ENCODE results near the gene WDR45B. TPM values are rescaled to one million over a fixed set of nuclear protein-coding genes. Genes with fewer than 3 reads are reported as not detected.
"Not testable (repeated sequence)": the region's sequence is repeated elsewhere in the genome, so short reads cannot be mapped to it uniquely, and the experiment has no call there.

WDR45B gene
- total RNA-seq, 1 experiment from 2014 or later = 174 TPM

DNA sequence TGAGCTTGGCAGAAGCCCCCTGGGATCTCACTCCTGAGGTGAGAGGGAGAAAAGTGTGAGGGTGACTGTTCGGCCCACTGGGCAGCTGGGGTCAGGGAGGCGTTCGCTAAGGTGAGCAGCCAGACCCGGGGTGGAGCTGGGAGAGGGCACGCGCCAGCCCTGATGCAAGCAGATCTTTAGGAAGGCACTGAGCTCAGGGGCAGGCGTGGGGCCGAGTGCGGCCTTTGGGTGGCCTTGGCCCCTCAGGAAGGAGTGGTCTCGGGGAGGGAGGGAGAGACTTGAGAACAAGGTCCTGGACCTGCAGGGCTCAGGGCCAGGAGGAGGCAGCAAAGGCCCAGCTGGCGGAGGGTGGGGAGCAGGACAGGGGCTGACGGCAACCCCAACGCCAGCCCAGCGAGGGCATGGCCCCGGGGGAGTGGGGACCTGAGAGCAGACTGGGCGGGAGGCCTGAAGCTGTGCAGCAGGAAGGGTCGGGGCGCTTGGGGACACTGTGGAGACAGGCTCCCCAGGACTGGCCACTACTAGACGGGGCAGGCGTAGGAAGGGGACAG is 14.5 kb upstream of the WDR45B start:
- in situ Hi-C loops (cut with HindIII; ENCODE audit: low pct_unique_long_range_greater_than_20kb, low sequenced_read_pairs) = no loop called here
- no peak for DNase-seq (ENCODE audit: low read depth)

DNA sequence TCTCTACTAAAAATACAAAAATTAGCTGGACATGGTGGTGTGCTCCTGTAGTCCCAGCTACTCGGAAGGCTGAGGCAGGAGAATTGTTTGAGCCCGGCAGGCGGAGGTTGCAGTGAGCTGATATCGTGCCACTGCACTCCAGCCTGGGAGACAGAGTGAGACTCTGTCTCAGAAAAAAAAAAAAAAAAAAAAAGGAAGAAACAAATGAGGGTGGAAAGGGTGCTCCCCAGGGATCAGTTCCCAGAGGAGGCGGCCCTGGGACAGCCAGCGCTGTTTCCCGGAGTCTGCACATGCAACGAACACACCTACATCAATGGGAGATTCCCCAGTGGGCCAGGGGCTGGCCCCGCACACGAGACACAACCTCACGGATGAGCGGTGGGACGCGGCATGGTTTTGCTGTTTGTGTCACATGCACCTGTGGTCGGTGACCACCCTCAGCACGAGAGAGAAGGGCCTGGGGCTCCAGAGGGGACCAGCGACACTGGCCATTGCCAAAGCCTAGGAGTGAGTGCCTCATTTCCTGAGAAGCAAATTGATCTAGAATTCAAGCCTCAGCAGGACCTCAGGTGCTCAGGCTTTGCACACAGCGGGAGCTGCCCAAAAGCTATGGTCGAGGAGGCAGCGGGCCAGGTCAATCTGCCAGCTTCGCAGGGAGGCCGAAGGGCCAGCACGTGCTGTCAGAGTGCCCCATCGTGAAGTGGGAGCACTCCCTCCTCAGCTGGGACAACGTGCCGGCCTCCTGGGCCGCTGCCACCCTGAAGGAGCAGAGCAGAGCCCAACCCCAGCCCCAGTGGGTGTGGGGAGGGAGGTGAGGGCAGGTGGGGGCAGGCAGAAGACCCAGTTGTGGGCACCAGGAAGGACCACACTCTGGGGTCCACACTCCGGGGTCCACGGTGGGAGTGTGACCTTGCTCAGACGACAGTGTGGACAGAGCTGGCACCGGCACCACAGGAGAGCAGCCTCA is 13.8 kb upstream of the WDR45B start:
- no peak for DNase-seq (ENCODE audit: low read depth)
- in situ Hi-C loops (cut with HindIII; ENCODE audit: low pct_unique_long_range_greater_than_20kb, low sequenced_read_pairs) = no loop called here

DNA sequence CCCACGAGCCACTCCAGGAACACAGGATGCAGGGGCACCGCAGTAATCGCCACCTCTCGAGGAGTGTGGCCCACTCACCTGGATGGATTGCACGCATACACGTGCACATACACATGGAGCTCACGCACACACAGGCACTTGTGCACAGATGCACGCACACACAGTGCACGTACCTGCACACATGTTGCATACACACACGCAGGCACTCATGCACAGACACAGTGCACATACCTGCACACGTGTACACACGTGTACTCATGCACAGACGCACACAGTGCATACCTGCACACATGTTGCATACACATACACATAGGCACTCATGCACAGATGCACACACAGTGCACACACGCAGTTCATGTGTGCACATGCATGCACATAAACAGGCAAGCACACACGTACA is 11.6 kb upstream of the WDR45B start:
- in situ Hi-C loops (cut with HindIII; ENCODE audit: low pct_unique_long_range_greater_than_20kb, low sequenced_read_pairs) = no loop called here
- DNase-seq (ENCODE audit: low read depth) = no peak

DNA sequence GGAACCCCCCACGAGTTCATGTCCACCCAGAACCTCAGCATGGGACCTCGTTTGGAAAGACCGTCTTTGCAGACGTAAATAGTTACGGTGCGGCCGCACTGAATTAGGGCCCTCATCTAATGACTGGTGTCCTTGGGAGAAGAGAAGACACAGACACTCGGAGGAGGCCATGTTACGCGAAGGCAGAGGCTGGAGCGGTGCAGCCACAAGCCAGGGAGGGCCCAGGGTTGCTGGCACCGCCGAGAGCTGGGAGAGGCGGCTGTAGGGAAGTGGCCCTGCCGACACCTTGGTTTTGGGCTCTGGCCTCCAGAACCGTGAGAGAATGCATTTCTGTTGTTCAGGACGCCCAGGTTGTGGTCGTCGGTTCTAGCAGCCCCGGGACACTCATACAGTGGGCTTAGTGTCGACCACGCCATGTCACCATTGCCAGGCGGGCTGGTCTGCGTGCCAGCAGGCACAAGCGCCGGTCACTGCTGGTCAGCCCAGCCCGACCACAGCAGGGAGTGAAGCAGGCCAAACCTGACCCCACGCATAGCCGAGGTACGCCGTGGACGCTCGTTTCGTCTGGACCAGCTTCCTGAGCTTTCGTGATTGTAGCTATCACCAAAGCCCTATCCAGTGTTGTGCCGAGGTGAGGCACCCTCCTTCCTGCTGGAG is 10.7 kb upstream of the WDR45B start:
- in situ Hi-C loops (cut with HindIII; ENCODE audit: low pct_unique_long_range_greater_than_20kb, low sequenced_read_pairs) = no loop called here

DNA sequence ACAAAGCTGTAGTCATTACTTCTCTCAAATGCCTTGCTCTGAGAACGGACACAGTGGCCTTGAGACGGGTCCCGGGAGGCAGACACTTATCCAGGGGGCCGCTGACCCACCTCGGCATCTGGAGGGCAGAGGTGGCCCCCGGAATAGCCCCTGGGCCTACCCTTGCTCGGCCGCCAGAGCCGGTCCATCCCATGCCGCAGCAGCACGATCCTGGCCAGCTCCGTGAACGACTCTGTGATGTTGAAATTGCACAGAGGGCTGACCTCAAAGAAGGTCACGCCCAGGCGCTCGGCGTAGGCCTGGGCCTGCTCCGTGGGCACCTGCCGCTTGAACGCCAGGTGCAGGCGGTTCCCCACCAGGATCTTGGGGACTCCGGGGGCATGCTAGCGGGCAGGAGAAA is 10.1 kb upstream of the WDR45B start:
- in situ Hi-C loops (cut with HindIII; ENCODE audit: low pct_unique_long_range_greater_than_20kb, low sequenced_read_pairs) = no loop called here
- DNase-seq (ENCODE audit: low read depth) = no peak

More for the DNA sequence above, 10.7 kb upstream of the WDR45B start:
- DNase-seq (ENCODE audit: low read depth) = no peak

DNA sequence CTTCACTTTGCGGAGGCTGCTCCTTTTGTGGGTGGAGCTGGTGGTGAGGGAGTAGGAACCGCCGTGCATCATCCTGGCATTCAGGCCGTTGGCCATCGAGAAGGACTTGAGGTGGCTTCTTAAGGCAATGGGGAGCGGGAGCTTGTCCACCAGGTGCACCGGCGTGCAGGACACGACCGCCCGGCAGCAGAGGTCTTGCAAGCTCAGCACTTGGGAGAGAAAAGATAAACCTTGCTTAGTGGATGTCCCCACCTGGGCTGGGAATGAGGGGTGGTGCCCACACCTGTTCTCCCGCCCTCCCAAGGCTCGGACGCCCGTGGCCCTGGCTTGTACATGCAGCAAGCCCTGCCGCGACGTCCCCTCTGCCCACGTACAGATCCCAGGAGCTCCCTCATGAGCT is 9.7 kb upstream of the WDR45B start:
- DNase-seq (ENCODE audit: low read depth) = no peak
- in situ Hi-C loops (cut with HindIII; ENCODE audit: low pct_unique_long_range_greater_than_20kb, low sequenced_read_pairs) = no loop called here

DNA sequence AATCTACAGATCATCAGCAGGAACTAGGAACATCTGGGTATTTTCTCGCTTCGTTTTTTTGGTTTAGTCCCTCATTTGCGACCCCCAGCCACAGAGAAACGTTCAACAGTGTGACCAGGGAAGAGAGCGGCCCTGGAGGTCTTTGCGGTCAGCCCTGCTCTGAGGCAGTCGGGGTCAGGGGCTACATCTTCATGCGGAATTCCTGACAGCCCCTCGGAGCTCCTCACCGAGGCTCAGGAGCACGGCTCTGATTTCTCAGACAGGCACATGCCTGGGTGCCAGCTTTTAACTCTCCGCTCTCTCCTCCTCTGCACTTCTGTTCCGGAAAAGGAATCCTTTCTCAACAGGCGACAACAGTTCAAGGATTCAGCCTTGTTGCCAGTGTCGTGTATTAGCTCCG is 8.0 kb upstream of the WDR45B start:
- DNase-seq (ENCODE audit: low read depth) = no peak
- in situ Hi-C loops (cut with HindIII; ENCODE audit: low pct_unique_long_range_greater_than_20kb, low sequenced_read_pairs) = no loop called here

DNA sequence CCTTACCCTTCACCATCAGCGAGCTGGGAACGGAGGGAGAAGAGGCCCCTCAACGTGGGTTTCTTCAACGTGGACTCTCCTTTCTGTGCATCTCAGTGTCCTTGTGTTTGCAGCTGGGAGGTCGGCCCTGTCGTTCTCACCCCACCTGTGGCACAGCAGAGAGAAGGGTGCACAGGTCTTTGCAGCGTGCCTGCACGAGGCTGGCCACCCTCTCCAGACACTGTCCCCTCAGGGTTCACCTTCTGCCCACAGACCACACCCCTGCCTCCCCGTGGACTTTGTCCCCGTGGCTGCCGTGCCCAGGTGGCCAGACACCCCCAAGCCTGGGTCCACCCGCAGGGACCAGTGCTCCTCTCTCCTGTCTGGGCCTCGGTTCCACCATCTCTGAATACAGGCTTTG is 7.3 kb upstream of the WDR45B start:
- in situ Hi-C loops (cut with HindIII; ENCODE audit: low pct_unique_long_range_greater_than_20kb, low sequenced_read_pairs) = no loop called here
- DNase-seq (ENCODE audit: low read depth) = no peak

DNA sequence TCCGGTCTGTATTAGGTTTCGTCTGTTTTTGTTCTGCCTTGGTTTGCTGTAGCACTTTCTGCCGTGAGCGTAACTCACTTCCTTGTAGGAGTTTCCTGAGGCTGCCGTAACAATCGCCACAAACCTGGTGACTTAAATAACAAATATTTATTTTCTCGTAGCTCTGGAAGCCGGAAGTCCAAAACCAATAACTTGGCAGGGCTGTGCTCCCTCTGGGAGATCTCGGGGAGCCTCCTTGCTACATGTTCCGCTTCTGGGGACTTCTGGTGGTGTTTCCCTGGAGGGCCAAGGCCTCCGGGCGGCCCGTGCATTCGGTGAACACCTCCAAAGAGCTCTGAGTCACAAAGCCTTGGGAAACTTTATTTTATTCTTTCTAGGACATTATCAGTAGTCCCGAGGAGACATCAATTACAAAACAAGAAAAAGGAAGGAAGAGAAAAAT is 6.8 kb upstream of the WDR45B start:
- DNase-seq (ENCODE audit: low read depth) = no peak
- in situ Hi-C loops (cut with HindIII; ENCODE audit: low pct_unique_long_range_greater_than_20kb, low sequenced_read_pairs) = no loop called here

DNA sequence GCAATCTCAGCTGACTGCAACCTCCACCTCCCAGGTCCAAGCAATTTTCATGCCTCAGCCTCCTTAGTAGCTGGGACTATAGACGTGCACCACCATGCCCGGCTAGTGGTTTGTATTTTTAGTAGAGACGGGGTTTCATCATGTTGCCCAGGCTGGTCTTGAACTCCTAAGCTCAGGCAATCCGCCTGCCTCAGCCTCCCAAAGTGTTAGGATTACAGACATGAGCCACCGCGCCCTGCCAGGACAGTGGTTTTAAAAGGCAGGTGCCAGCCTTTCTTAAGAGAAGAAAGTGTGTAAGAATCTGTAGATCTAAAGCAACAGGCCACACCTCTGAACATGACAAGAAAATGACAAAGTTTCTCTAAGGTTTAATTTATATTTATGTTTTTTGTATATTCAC is 6.4 kb upstream of the WDR45B start:
- DNase-seq (ENCODE audit: low read depth); in situ Hi-C loops (cut with HindIII; ENCODE audit: low pct_unique_long_range_greater_than_20kb, low sequenced_read_pairs): not testable (repeated sequence)

DNA sequence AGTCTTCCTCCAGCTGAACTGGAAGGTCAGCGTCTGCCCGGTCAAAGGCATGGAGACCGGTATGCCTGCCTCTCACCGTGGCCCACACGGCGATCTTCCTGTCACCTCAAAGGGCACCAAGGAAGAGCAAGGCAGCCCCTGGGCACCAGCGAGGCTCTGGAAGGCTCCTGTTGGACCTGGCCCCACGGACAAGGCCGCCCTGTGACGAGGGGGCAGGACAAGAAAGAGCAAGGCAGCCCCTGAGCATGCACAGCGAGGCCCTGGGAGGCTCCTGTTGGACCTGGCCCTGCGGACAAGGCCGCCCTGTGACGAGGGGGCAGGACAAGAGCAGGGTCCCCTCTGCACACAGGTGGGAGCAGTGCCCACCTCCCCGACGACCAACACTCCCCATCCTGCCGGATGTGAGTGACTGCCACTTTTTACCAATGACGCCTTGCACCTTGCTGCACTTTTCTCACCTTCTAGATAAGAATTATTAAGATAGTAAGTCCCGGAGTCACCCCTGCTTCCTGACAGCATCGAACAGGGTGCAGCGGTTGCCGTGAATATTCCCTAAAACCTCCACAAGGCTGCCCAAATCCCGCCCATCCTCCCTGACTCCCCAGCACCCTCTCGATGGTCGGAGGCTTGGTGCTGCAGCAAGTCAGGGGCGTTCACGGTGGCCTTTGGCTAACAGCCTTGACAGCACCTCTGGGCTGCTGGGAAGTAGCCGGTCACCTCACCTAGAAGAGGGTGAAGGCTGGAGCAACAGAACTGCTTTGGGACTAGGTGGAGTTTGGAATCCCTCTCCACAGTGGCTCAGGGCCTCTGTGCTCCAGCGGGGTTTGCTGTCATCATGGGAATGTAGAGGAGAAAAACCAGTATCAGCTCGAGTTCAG is 5.6 kb upstream of the WDR45B start:
- in situ Hi-C loops (cut with HindIII; ENCODE audit: low pct_unique_long_range_greater_than_20kb, low sequenced_read_pairs) = no loop called here
- DNase-seq (ENCODE audit: low read depth) = no peak

DNA sequence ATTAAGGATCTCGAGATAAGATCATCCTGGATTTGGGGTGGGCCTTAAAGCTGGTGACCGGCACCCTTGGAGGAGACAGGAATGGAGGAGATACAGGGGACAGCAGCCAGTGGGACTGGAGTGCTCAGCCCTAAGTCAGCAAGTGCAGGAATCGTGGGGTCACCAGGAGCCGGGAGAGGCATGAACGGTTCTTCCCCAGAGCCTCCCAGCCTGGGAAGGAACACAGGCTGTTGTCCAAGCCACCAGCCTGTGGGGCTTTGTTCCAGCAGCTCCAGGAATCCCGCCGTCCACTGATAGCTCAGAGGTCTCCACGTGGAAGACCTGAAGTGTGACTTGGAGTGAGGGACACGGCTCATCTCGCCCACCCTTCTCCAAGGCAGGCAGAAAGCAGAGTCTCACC is 2.5 kb upstream of the WDR45B start:
- in situ Hi-C loops (cut with HindIII; ENCODE audit: low pct_unique_long_range_greater_than_20kb, low sequenced_read_pairs) = no loop called here
- DNase-seq (ENCODE audit: low read depth) = no peak

DNA sequence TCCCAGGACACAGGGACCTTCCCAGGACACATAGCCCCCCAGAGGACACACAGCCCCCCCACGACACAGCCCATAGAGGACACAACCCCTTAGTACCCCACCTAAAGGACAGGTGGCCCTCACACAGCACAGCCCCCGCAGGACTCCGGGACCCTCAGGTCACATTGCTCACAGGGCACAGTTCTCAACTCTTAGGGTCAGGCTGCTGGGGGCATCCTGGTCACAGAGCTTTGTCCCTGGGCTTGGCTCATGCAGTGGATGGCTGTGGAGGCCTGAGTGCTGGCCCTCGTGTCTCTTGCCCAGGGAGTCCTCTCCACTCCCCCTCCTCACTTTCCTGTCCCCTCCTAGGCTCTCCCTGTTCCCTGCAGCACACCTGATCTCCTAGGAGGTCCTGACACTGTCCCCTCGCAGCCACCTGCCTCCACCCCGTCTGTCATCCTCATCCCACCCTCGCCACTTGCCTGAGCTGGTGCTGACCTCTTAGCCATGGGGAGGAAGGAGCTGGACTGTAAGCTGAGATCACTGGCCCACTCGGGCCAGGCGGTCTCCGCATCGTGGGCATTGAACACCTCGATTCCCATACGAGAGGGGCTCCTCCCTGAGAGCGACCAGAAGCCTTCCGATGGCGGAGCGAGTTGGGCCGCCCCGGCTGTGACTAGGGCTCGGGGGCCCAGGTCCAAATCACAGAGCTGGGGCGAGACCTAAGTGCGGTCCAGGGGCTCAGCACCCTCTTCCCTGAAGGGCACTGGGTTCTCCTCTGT is 1.4 kb upstream of the WDR45B start:
- in situ Hi-C loops (cut with HindIII; ENCODE audit: low pct_unique_long_range_greater_than_20kb, low sequenced_read_pairs) = no loop called here

DNA sequence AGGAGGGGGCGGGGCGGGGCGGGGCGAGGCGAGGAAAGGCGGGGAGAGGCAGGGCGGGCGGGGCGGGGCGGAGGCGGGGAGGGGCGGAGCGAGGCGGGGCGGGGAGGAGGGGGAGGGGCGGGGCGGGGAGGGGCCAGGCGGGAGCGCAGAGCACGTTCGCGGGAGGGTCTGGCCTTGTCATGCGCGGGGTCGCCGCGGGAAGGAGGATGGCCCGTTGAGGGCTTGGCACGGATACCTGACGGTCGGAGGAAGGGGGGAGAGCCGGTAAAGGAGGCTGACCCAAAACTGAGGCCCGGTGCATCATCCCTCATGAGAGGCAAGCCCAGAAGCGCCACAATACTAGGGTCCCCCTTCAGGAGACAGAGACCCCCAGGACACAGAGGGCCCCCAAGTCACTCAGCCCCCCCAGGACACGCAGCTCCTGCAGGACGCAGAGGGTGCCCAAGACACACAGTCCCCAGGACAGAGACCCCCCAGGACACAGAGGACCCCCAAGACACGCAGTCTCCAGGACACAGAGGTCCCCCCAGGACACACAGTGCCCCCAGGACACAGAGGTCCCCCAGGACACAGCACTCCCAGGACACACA is 593 bp upstream of the WDR45B start:
- peak; percentile 39 for DNase-seq (ENCODE audit: low read depth)
- in situ Hi-C loops (cut with HindIII; ENCODE audit: low pct_unique_long_range_greater_than_20kb, low sequenced_read_pairs) = no loop called here

More for the DNA sequence above, 1.4 kb upstream of the WDR45B start:
- DNase-seq (ENCODE audit: low read depth) = no peak

DNA sequence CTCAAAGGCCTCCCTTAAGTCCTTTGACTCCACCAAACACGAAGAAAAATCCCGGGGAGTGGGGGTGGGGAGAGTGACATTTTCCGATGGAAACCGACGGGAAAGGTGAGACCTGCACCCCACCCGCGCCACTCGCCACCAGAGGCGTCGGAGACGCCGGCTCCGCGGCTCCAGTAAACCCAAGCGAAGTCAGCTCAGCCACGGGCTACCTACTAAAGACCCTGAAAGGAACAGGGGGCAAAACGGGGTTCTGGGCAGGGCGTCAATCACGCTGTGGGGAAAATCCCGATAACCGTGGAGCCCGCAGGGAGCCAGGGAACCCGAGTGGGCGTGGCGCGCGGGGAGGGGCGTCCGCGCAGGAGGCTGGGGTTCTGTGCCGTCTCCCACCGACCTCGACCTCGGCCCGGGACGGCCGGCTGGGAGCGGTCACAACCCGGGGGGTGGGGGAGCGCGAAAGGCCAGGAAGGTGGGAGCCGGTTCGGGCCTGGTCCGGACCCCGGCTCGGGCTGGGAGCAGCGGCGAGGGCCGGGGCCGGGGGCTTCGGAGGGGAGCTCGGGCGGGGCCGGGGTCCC is 565 bp downstream of the WDR45B start:
- in situ Hi-C loops (cut with HindIII; ENCODE audit: low pct_unique_long_range_greater_than_20kb, low sequenced_read_pairs) = no loop called here
- DNase-seq (ENCODE audit: low read depth) = no peak

DNA sequence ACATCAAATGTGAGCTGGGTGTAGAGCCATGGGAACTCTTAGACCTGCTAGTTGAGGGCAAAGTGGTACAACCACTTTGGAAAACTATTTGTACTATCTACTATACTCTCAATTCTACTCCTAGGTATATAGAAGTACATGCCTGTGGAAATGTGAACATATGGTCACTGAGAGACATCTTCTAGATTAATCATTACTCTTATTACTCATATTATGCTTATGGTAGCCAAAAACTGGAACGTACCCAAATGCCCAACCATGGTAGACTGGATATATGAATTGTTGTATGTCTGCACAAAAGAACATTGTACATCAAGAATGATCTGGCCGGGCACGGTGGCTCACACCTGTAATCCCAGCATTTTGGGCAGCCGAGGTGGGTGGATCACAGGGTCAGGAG is 2.7 kb downstream of the WDR45B start:
- peak; percentile 14 for DNase-seq (ENCODE audit: low read depth)

DNA sequence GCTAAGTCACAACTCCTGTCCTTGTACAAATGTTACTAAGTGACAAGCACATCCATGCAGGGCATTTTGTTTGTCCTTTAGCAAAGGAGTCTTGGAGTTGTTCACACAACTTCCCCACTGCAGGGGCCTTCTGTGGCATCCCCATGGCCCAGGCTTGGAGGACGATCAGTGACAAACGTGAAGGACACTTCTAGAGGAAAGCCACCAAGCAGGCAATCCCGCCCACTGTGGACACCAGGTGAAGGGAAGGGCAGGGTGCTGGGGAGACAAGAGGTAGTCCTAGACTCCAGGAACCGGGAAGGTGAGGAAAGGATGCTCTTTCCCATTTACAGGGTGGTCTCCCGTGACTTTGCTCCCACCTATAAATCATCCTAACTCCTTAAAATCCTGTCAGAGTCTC is 4.1 kb downstream of the WDR45B start:
- in situ Hi-C loops (cut with HindIII; ENCODE audit: low pct_unique_long_range_greater_than_20kb, low sequenced_read_pairs) = no loop called here
- DNase-seq (ENCODE audit: low read depth) = no peak

More for the DNA sequence above, 2.7 kb downstream of the WDR45B start:
- in situ Hi-C loops (cut with HindIII; ENCODE audit: low pct_unique_long_range_greater_than_20kb, low sequenced_read_pairs) = no loop called here

Measured in Caki2 (cell line).